Pancreas (tissue), 10 donors: Measurements from ENCODE around the gene SHLD2. TPM values are rescaled to one million over a fixed set of nuclear protein-coding genes. Genes with fewer than 3 reads are reported as not detected.
A peak's percentile ranks its signal among the peaks of the same experiment; 100 is the strongest.
"Not testable (repeated sequence)": the region's sequence is repeated elsewhere in the genome, so short reads cannot be mapped to it uniquely, and the experiment has no call there.

Source experiments
- ATAC-seq, 4 donors: fragments of 200-7000 bp; cut with Tn5 transposase; one replicate each; pipeline versions ENCODE4 v1.8.0 to v1.9.1; 2020; ENCODE audit warnings: mild to moderate bottlenecking in 4 of 4, moderate library complexity in 4 of 4
- DNase-seq, 6 donors: peaks; one replicate each; pipeline ENCODE4 v3.0.0-alpha.2; 2020
- FAIRE-seq: peaks from 2 replicates; lab custom pipeline; 2012; peaks lifted over from hg19 to GRCh38; lab: Jason Lieb, UNC
- H3K27ac ChIP-seq, 4 donors: fragments of 200-600 bp; sonication (generic); 1 replicate in 3 of 4; 2 replicates in 1 of 4; pipeline versions ENCODE4 v1.5.0 to v1.8.0; 2020
- H3K27me3 ChIP-seq, 4 donors: fragments of 200-600 bp; one replicate each; pipeline ENCODE4 v1.8.0; 2021
- H3K36me3 ChIP-seq, 3 donors: fragments of 200-600 bp; sonication (generic) in 1 of 3; one replicate each; pipeline versions ENCODE4 v1.5.0 to v1.8.0; 2020 to 2021
- H3K4me1 ChIP-seq, 3 donors: fragments of 200-600 bp; one replicate each; pipeline ENCODE4 v1.8.0; 2021
- H3K4me3 ChIP-seq, 4 donors: fragments of 200-600 bp; sonication (generic) in 2 of 4; one replicate each; pipeline versions ENCODE4 v1.5.0 to v1.8.0; 2020 to 2021
- H3K9me3 ChIP-seq, 4 donors: fragments of 200-600 bp; one replicate each; pipeline ENCODE4 v1.8.0; 2021
- WGBS, 2 donors: extraction: QIAGEN DNeasy Blood & Tissue Kit; methylation state at CpG; one replicate each; pipeline ENCODE4 v1.1.7; 2013; 5-methylcytosine and 5-hydroxymethylcytosine counted together
- intact Hi-C, 3 donors: fragments of 100-400 bp; cut with DNase I; formaldehyde crosslinking; loops; one replicate each; pipeline versions ENCODE4 v1.11.1 to v1.14.2; 2022
- polyA plus RNA-seq, 2 donors: library from polyadenylated mRNA; stranded (reverse); fragments of 200-250 nt; gene quantifications; one replicate each; pipeline ENCODE4 v1.2.3, GENCODE V29; 2013
- total RNA-seq, 6 donors: library from RNA; stranded (reverse); fragmentation: NEBNext Ultra II Directional in 4 of 6; extraction: Animal tissue kit (Norgen Biotek cat#: 25700) in 4 of 6; gene quantifications; one replicate each; pipeline versions ENCODE4 v1.2.1 to v1.2.4, GENCODE V29; 2021 to 2023
- donor health status: healthy with polysubstance abuse.
- donor health status: DM: no; HTN: no; CAD: no; lungs with moderate emphysema.
- donor health status: DM: no; HTN: no; CAD: no.
- donor health status: control.
- donor health status: control.
- donor health status: Bipolar disorder and iron deficiency.
- donor health status: DM: yes; HTN: yes; CAD: no.
- donor health status: DM: no; HTN: no; CAD: no.
- donor health status: DM: no; HTN: no; CAD: no.
- donor health status: DM: yes; HTN: yes; CAD: no.

SHLD2 gene
- total and polyA plus RNA-seq, 8 donors: 8.0 to 15.7 (median 10.7) TPM

GRCh38 chr10:87184421-87184820, 89.4 kb downstream of the SHLD2 start:
- H3K4me3 ChIP-seq, H3K27ac ChIP-seq, intact Hi-C loops, H3K27me3 ChIP-seq, FAIRE-seq, H3K9me3 ChIP-seq, H3K4me1 ChIP-seq, H3K36me3 ChIP-seq, DNase-seq: not testable (repeated sequence)
- 89 to 90% methylated on average over 6 of the region's 6 CpGs for WGBS, 2 donors
- ATAC-seq: peak in 2 of 4 donors; percentile 61 to 63

- 98 to 100% methylated on average over 3 of the region's 4 CpGs for WGBS, 2 donors
- DNase-seq, H3K4me3 ChIP-seq, H3K4me1 ChIP-seq, intact Hi-C loops, H3K36me3 ChIP-seq, ATAC-seq, FAIRE-seq, H3K9me3 ChIP-seq, H3K27ac ChIP-seq, H3K27me3 ChIP-seq: not testable (repeated sequence)
Observed at GRCh38 chr10:87186016-87186415, 91.0 kb downstream of the SHLD2 start.

GRCh38 chr10:87187573-87187972, 92.6 kb downstream of the SHLD2 start:
- H3K9me3 ChIP-seq, H3K27ac ChIP-seq, ATAC-seq, H3K27me3 ChIP-seq, DNase-seq, H3K4me3 ChIP-seq, H3K4me1 ChIP-seq, H3K36me3 ChIP-seq, FAIRE-seq, intact Hi-C loops: not testable (repeated sequence)
- 95 to 97% methylated on average over 3 of the region's 3 CpGs for WGBS, 2 donors

GRCh38 chr10:87191841-87192240, 96.8 kb downstream of the SHLD2 start:
- H3K4me3 ChIP-seq, ATAC-seq, H3K27ac ChIP-seq, intact Hi-C loops, H3K9me3 ChIP-seq, DNase-seq, H3K36me3 ChIP-seq, H3K4me1 ChIP-seq, H3K27me3 ChIP-seq, FAIRE-seq: not testable (repeated sequence)
- 87 to 100% methylated on average over 3 of the region's 3 CpGs for WGBS, 2 donors

- H3K27ac ChIP-seq, H3K9me3 ChIP-seq, intact Hi-C loops, H3K36me3 ChIP-seq, H3K4me1 ChIP-seq, FAIRE-seq, H3K4me3 ChIP-seq, H3K27me3 ChIP-seq: not testable (repeated sequence)
- 31 to 34% methylated on average over 6 of the region's 6 CpGs for WGBS, 2 donors
- DNase-seq (peak in 2 of 6 donors; percentile 18 to 44), ATAC-seq (peak; percentile 33 to 72 (median 52))
Observed at GRCh38 chr10:87200924-87201323, 105.9 kb downstream of the SHLD2 start.

GRCh38 chr10:87204801-87205200, 109.8 kb downstream of the SHLD2 start:
- WGBS, 2 donors: 73 to 76% methylated on average over 2 of the region's 4 CpGs
- intact Hi-C loops, FAIRE-seq, H3K4me1 ChIP-seq, H3K9me3 ChIP-seq, H3K4me3 ChIP-seq, H3K27ac ChIP-seq, H3K27me3 ChIP-seq, H3K36me3 ChIP-seq, DNase-seq: not testable (repeated sequence)
- peak in 1 of 4 donors; percentile 9 for ATAC-seq

GRCh38 chr10:87206922-87207321, 111.9 kb downstream of the SHLD2 start:
- H3K36me3 ChIP-seq, ATAC-seq, H3K9me3 ChIP-seq, H3K4me1 ChIP-seq, H3K4me3 ChIP-seq, DNase-seq, intact Hi-C loops, H3K27me3 ChIP-seq, H3K27ac ChIP-seq, FAIRE-seq: not testable (repeated sequence)
- WGBS, 2 donors: 86 to 87% methylated on average over 4 of the region's 4 CpGs

- H3K27me3 ChIP-seq, H3K4me3 ChIP-seq, FAIRE-seq, H3K4me1 ChIP-seq, H3K27ac ChIP-seq, H3K36me3 ChIP-seq, ATAC-seq, H3K9me3 ChIP-seq, intact Hi-C loops, DNase-seq: not testable (repeated sequence)
- WGBS, 2 donors: 92 to 95% methylated on average over 5 of the region's 5 CpGs
Observed at GRCh38 chr10:87210309-87210708, 115.3 kb downstream of the SHLD2 start.

- H3K27me3 ChIP-seq, H3K4me3 ChIP-seq, FAIRE-seq, H3K9me3 ChIP-seq, H3K27ac ChIP-seq, intact Hi-C loops, H3K36me3 ChIP-seq, H3K4me1 ChIP-seq, ATAC-seq, DNase-seq: not testable (repeated sequence)
- 69 to 81% methylated on average over 2 of the region's 2 CpGs for WGBS, 2 donors
Observed at GRCh38 chr10:87211848-87212247, 116.8 kb downstream of the SHLD2 start.

- FAIRE-seq, H3K9me3 ChIP-seq, H3K4me3 ChIP-seq, intact Hi-C loops, H3K27me3 ChIP-seq, H3K36me3 ChIP-seq, H3K4me1 ChIP-seq, DNase-seq, H3K27ac ChIP-seq: not testable (repeated sequence)
- peak in 3 of 4 donors; percentile 11 to 31 (median 11) for ATAC-seq
- WGBS, 2 donors: 85 to 92% methylated on average over 7 of the region's 8 CpGs
Observed at GRCh38 chr10:87213150-87213765, 118.3 kb downstream of the SHLD2 start.

- H3K36me3 ChIP-seq, H3K27me3 ChIP-seq, H3K9me3 ChIP-seq, FAIRE-seq, intact Hi-C loops, H3K27ac ChIP-seq, H3K4me1 ChIP-seq, ATAC-seq, H3K4me3 ChIP-seq: not testable (repeated sequence)
- peak in 1 of 6 donors; percentile 48 for DNase-seq
- WGBS, 2 donors: 91 to 92% methylated on average over 14 to 21 of the region's 21 CpGs
Observed at GRCh38 chr10:87213806-87214205, 118.8 kb downstream of the SHLD2 start.

GRCh38 chr10:87216120-87216519, 121.1 kb downstream of the SHLD2 start:
- FAIRE-seq, intact Hi-C loops, H3K4me1 ChIP-seq, H3K27ac ChIP-seq, H3K27me3 ChIP-seq, H3K9me3 ChIP-seq, H3K36me3 ChIP-seq, DNase-seq, H3K4me3 ChIP-seq: not testable (repeated sequence)
- WGBS, 2 donors: 88 to 96% methylated on average over 8 to 11 of the region's 11 CpGs
- ATAC-seq: peak in 3 of 4 donors; percentile 32 to 58 (median 32)
